ENCODE data around the gene CARF.
"Not testable (repeated sequence)": the region's sequence is repeated elsewhere in the genome, so short reads cannot be mapped to it uniquely, and the experiment has no call there.

The CARF gene

GRCh38 chr2:202941771-202942170 lies 29.7 kb downstream of the CARF start:
- DNase-seq: no peak

GRCh38 chr2:202944408-202944807 lies 32.3 kb downstream of the CARF start:
- DNase-seq: no peak

- no peak for DNase-seq
Measured at GRCh38 chr2:202944816-202945215, 32.7 kb downstream of the CARF start.

- no peak for DNase-seq
Measured at GRCh38 chr2:202945497-202945896, 33.4 kb downstream of the CARF start.

- DNase-seq: not testable (repeated sequence)
Measured at GRCh38 chr2:202949333-202949732, 37.3 kb downstream of the CARF start.

- no peak for DNase-seq
Measured at GRCh38 chr2:202950592-202950991, 38.5 kb downstream of the CARF start.

- no peak for DNase-seq
Measured at GRCh38 chr2:202960524-202960923, 48.4 kb downstream of the CARF start.

GRCh38 chr2:202963712-202964111 lies 51.6 kb downstream of the CARF start:
- no peak for DNase-seq

- DNase-seq: peak; percentile 21
Measured at GRCh38 chr2:202965810-202966460, 53.9 kb downstream of the CARF start.

- not testable (repeated sequence) for DNase-seq
Measured at GRCh38 chr2:202969404-202969803, 57.3 kb downstream of the CARF start.

GRCh38 chr2:202976809-202977208 lies 64.7 kb downstream of the CARF start:
- DNase-seq: no peak

GRCh38 chr2:202982779-202983491 lies 70.9 kb downstream of the CARF start:
- no peak for DNase-seq

GRCh38 chr2:202989749-202990148 lies 77.7 kb downstream of the CARF start:
- no peak for DNase-seq

- no peak for DNase-seq
Measured at GRCh38 chr2:202990501-202990900, 78.4 kb downstream of the CARF start.

- not testable (repeated sequence) for DNase-seq
Measured at GRCh38 chr2:202997113-202997512, 85.0 kb downstream of the CARF start.

- DNase-seq: no peak
Measured at GRCh38 chr2:203002054-203002821, 90.2 kb downstream of the CARF start.

GRCh38 chr2:203003716-203004115 lies 91.6 kb downstream of the CARF start:
- no peak for DNase-seq

GRCh38 chr2:203014456-203015199 lies 102.6 kb downstream of the CARF start, which contains the start of gene NBEAL1:
NBEAL1 (plus strand) TSS chr2:203014875; CDS start chr2:203016385, 1,510 bp downstream.
- DNase-seq: peak; percentile 99

- no peak for DNase-seq
Measured at GRCh38 chr2:203016716-203017115, 104.6 kb downstream of the CARF start.

- DNase-seq: no peak
Measured at GRCh38 chr2:203018181-203018580, 106.1 kb downstream of the CARF start.

- DNase-seq: no peak
Measured at GRCh38 chr2:203019142-203019541, 107.1 kb downstream of the CARF start.

- no peak for DNase-seq
Measured at GRCh38 chr2:203021991-203022390, 109.9 kb downstream of the CARF start.

GRCh38 chr2:203022751-203023150 lies 110.7 kb downstream of the CARF start:
- no peak for DNase-seq

Data from CD4-positive, alpha-beta T cell treated with Interleukin-15 for 1 hour (primary cell).